Measurements from ENCODE around the gene ZIC5. TPM values are rescaled to one million over a fixed set of nuclear protein-coding genes. Genes with fewer than 3 reads are reported as not detected.

ZIC5 gene
- total RNA-seq, 2 donors from 2014 or later, result not detected

DNA sequence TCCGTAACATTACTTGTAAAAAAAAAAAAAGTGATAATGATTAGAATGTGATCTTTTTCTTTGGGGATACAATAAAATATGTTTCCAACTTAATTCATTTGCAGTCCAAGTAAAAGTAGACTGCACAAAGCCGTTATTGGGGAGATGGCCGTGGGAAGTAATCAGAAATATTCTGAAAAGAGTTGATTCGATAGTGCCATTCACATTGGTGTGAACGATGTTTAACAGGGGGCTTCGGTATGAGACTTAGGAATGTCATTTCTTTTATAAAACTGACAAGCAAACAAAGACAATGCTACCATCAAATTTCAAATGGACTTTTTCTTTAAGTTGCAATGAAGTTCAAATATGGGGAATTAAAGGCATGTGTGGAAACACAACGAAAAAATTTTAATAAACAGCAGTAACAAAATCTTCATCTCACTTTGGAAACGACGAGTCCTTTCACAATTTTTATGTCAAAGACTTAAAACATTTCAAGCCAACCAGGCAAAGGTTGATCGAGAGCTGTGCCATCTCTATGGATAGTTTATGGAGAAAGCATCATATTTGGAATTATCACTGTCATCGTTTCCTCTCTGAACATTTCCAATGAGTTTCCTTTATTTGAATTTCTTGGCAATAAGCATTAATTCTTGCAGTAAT is 1.7 kb upstream of the ZIC5 start:
- TF ChIP-seq, protein P1, sequence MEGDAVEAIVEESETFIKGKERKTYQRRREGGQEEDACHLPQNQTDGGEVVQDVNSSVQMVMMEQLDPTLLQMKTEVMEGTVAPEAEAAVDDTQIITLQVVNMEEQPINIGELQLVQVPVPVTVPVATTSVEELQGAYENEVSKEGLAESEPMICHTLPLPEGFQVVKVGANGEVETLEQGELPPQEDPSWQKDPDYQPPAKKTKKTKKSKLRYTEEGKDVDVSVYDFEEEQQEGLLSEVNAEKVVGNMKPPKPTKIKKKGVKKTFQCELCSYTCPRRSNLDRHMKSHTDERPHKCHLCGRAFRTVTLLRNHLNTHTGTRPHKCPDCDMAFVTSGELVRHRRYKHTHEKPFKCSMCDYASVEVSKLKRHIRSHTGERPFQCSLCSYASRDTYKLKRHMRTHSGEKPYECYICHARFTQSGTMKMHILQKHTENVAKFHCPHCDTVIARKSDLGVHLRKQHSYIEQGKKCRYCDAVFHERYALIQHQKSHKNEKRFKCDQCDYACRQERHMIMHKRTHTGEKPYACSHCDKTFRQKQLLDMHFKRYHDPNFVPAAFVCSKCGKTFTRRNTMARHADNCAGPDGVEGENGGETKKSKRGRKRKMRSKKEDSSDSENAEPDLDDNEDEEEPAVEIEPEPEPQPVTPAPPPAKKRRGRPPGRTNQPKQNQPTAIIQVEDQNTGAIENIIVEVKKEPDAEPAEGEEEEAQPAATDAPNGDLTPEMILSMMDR (IDR thresholded peaks at IDR 0.05), result no peak
- no peak for TF ChIP-seq POLR2A (IDR thresholded peaks at IDR 0.05)
- DNase-seq, result no peak
- no peak overlapping the region for H3K4me3 ChIP-seq
- H3K4me1 ChIP-seq, result peaks cover 27% of the 10 kb centered on the region
- no peaks in the 10 kb centered on the region for H3K9me3 ChIP-seq
- no peak overlapping the region for H3K27ac ChIP-seq
- WGBS, 2 donors, result 12 to 19% methylated on average over 11 of the region's 11 CpGs
- H3K27me3 ChIP-seq, result peaks cover 0 to 78% of the 10 kb centered on the region in 2 donors
- intact Hi-C loops (cut with DNase I), result no loop called here
- no peak for ATAC-seq
- no peaks in the 10 kb centered on the region for H3K36me3 ChIP-seq (replicated peaks in 1 of 2; ENCODE audit: insufficient read depth in 1 of 2, low read depth in 2 of 2)

DNA sequence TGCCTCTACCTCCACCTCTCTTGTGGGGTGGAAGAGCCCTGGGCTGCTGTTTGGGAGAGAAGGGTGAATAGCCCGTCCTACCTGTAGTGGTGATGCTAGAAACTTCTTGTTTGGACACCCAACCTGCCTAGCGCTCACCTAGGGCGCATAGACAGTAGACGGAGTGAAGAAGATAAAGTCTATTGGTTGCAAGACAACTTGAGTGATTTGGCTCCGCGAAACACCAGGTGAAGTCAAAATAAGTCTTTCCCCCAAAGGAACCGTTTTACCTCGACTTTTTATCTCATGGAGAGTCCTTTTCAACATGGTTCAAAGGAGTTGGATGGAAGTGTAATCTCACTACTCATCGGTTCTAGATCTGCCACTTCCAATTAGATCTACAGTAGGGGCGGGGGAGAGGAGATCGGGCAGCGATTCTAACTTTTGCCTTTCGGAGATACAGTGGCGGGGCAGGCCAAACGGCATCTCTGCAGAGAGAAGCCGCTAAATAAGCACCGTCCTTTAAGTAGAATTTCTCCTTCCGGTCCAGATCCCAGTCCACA is 694 bp upstream of the ZIC5 start:
- Histone ChIP-seq H3K36me3 (replicated peaks in 1 of 2; ENCODE audit: insufficient read depth in 1 of 2, low read depth in 2 of 2) (no peaks in the 10 kb centered on the region), H3K4me3 (no peak overlapping the region), H3K9me3 (no peaks in the 10 kb centered on the region), H3K4me1 (peaks cover 32% of the 10 kb centered on the region), H3K27me3 (peaks cover 0 to 74% of the 10 kb centered on the region in 2 donors), H3K27ac (no peak overlapping the region)
- intact Hi-C loops (cut with DNase I), result no loop called here
- ATAC-seq (no peak), DNase-seq (no peak)
- WGBS, 2 donors, result 14 to 16% methylated on average over 16 to 18 of the region's 18 CpGs
- TF ChIP-seq, protein P1 (IDR thresholded peaks at IDR 0.05), result no peak
- TF ChIP-seq POLR2A (IDR thresholded peaks at IDR 0.05), result no peak

DNA sequence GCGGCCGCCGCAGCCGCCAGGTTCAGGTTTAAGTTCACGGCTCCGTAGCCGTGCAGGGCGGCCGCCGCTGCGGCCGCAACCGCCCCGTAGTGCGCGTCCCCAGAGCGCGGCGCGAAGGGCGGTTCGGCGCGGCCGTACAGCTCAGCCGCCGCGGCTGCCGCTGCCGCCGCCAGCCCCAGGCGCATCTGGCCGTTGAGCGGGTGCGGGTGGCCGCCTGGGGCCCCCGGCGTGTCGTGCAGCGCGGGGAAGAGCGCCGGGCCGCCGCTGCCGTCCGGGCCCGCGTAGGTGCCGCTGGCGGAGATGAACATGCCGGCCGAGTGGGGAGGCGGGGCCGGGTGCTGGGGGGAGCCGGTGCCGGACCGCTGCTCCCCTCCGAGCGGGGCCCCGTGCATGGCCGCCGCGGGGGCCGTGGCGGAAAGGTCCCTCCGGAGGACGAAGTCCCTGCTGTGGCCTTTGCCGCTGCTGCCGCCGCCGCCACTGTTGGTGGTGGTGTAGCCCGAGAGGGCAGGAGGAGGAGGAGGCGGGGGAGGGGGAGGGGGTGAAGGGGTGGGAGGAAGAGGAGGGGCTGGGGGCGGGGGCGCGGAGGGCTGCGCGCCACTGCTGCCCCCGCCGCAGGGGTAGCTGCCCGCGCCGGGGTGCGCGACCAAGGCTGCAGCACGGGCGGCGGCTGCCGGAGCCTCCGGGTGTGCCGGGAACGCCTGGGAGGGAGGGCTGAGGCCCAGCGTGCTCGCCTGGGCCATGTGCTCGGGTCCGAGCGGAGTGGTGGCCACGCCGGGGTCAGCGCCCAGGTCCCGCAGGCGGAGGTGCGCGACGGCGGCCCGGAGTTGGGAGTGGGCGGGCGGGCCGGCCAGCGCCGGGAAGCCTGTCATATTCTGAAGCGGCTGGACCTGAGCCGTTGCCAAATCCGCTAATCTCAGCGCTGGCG is 654 bp downstream of the ZIC5 start:
- 0 to 2% methylated on average over 5 to 113 of the region's 118 CpGs for WGBS, 2 donors
- Histone ChIP-seq H3K9me3 (no peaks in the 10 kb centered on the region), H3K27me3 (peaks cover 0 to 69% of the 10 kb centered on the region in 2 donors), H3K4me1 (peaks cover 32% of the 10 kb centered on the region), H3K36me3 (replicated peaks in 1 of 2; ENCODE audit: insufficient read depth in 1 of 2, low read depth in 2 of 2) (no peaks in the 10 kb centered on the region), H3K4me3 (no peak overlapping the region), H3K27ac (no peak overlapping the region)
- DNase-seq, result no peak
- intact Hi-C loops (cut with DNase I), result no loop called here
- no peak for TF ChIP-seq POLR2A (IDR thresholded peaks at IDR 0.05)
- TF ChIP-seq, protein P1 (IDR thresholded peaks at IDR 0.05), result no peak
- ATAC-seq, result peak; percentile 50

DNA sequence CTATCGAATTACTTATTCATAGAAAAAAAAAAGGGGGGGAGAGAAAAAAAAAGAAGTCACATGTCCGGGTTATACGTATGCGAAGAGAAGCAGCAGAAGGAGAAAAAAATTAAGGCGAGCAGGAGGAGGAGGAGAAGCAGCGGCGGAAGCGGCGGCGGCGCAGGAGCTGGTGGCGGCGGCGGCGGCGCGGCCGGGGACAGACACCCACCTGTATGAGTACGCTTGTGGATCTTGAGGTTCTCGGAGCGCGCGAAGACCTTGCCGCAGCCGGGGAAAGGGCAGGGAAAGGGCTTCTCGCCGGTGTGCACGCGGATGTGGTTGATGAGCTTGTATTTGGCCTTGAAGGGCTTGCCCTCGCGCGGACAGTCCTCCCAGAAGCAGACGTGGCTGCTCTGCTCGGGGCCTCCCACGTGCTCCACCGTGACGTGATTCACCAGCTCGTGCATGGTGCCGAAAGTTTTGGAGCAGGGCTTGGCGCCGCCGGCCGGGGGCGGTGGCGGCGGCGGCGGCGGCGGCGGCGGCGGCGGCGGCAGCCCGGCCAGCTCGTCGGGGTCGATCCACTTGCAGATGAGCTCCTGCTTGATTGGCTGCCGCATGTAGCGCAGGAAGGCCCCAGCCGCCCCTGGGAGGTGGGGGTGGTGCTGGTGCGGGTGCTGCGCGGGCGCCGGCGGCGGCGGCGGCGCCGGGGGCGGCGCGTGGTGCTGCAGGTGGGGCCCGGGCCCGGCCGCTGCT is 1.5 kb downstream of the ZIC5 start:
- TF ChIP-seq, protein P1 (IDR thresholded peaks at IDR 0.05), result no peak
- no peak for TF ChIP-seq POLR2A (IDR thresholded peaks at IDR 0.05)
- Histone ChIP-seq H3K9me3 (no peaks in the 10 kb centered on the region), H3K27ac (no peak overlapping the region), H3K27me3 (peaks cover 0 to 61% of the 10 kb centered on the region in 2 donors), H3K4me3 (no peak overlapping the region), H3K4me1 (peaks cover 32% of the 10 kb centered on the region), H3K36me3 (replicated peaks in 1 of 2; ENCODE audit: insufficient read depth in 1 of 2, low read depth in 2 of 2) (no peaks in the 10 kb centered on the region)
- ATAC-seq (no peak), DNase-seq (no peak)
- 3 to 8% methylated on average over 29 to 79 of the region's 79 CpGs for WGBS, 2 donors
- intact Hi-C loops (cut with DNase I), result no loop called here

All from body of pancreas (tissue), 4 donors.